ENCODE data around the gene TRPM4. TPM values are rescaled to one million over a fixed set of nuclear protein-coding genes. Genes with fewer than 3 reads are reported as not detected.

TRPM4 gene
- total RNA-seq, 1 donor from 2014 or later: 31.5 TPM

DNA sequence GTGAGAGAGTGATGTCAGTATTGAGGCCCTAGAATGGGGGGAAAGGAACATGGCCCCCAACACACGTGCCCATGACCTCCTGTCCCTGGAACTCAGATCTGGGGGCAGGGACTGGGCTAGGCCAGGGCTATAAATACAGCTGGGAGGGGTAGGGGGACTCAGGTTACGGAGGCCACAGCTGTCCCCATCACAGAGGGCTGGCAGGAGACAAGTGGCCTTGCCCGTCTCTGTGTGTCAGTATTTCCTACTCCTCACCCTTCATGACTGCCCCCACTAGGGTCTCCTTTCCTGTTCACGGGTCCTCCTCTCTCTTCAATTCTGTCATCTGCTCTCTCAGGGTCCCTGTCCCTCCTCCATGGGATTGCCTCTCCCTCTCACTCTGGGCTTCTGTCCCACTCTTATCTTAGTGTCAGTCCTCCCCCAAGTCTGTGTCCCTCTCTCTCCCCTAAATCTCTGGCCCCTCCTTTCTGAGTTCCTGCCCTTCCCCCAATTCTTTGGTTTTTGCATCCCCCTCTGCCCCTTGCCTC lies 1.7 kb upstream of the TRPM4 start:
- peak; percentile 65 for DNase-seq
- H3K27ac ChIP-seq (replicated peaks): peak overlapping the region; percentile 95
- H3K9me3 ChIP-seq (replicated peaks): no peaks in the 10 kb centered on the region
- intact Hi-C loops (cut with micrococcal nuclease): no loop called here
- H3K4me3 ChIP-seq: peak overlapping the region; percentile 80
- no peaks in the 10 kb centered on the region for H3K36me3 ChIP-seq
- TF ChIP-seq, protein P1, sequence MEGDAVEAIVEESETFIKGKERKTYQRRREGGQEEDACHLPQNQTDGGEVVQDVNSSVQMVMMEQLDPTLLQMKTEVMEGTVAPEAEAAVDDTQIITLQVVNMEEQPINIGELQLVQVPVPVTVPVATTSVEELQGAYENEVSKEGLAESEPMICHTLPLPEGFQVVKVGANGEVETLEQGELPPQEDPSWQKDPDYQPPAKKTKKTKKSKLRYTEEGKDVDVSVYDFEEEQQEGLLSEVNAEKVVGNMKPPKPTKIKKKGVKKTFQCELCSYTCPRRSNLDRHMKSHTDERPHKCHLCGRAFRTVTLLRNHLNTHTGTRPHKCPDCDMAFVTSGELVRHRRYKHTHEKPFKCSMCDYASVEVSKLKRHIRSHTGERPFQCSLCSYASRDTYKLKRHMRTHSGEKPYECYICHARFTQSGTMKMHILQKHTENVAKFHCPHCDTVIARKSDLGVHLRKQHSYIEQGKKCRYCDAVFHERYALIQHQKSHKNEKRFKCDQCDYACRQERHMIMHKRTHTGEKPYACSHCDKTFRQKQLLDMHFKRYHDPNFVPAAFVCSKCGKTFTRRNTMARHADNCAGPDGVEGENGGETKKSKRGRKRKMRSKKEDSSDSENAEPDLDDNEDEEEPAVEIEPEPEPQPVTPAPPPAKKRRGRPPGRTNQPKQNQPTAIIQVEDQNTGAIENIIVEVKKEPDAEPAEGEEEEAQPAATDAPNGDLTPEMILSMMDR (IDR thresholded peaks at IDR 0.05; ENCODE audit: borderline replicate concordance): no peak
- peaks cover 64% of the 10 kb centered on the region for H3K4me1 ChIP-seq
- no peaks in the 10 kb centered on the region for H3K27me3 ChIP-seq (ENCODE audit: low read depth)

DNA sequence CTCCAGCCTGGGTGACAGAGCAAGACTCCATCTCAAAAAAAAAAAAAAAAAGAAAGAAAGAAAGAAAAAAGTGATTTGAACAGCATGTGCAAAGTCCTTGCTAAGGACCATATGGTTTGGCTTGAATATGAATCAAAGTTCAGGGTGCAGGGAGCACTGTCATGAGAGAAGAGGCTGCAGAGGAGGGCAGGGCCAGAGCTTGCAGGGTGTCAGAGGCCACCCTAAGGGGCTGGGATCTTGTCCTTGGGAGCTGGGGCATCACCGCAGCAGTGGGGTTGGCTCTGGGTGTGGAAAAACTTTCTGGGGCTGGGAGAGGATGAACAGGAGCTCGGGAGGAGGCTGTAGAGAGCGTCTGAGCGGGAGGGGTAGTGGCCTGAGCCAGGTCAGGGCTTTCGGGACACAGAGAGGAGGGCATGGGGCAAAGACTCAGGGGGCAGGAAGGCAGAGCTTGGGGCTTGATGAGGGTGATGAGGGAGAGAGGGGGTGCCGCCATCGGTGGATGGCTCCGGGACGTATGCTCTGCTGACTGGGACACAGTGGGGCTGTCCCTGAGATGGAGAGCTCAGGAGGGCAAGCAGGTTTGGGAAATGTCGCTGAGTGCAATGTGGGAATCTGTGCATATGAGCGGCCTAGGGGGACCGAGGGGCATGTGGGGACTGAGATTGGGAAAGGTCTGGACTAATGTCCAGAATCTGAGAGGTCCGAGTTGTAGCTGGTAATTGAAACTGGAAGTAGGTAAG lies 3.0 kb downstream of the TRPM4 start:
- TF ChIP-seq, protein P1 (IDR thresholded peaks at IDR 0.05; ENCODE audit: borderline replicate concordance): no peak
- no peak for DNase-seq
- Histone ChIP-seq H3K36me3 (no peaks in the 10 kb centered on the region), H3K27me3 (ENCODE audit: low read depth) (no peaks in the 10 kb centered on the region), H3K9me3 (replicated peaks) (no peaks in the 10 kb centered on the region), H3K4me3 (peak overlapping the region; percentile 93), H3K27ac (replicated peaks) (peak overlapping the region; percentile 97), H3K4me1 (peaks cover 62% of the 10 kb centered on the region)
- intact Hi-C loops (cut with micrococcal nuclease): no loop called here

DNA sequence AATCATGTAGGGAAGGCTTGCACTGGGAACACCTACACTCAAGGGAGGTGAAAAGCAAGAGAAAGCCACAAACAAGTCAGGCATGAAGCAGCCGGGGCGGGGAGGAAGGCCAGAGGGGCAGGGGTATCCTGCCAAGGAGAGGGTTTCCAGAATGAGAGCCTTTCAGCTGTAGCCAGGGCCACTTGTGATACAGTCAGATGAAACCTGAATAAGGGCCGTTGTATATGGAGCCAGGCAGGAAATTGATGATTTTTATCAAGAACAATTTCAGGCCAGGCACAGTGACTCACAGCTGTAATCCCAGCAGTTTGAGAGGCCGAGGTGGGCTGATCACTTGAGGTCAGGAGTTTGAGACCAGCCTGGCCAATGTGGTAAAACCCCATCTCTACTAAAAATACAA lies 4.4 kb downstream of the TRPM4 start:
- peak overlapping the region; percentile 52 for H3K27ac ChIP-seq (replicated peaks)
- H3K27me3 ChIP-seq (ENCODE audit: low read depth): no peaks in the 10 kb centered on the region
- H3K9me3 ChIP-seq (replicated peaks): no peaks in the 10 kb centered on the region
- no peak overlapping the region for H3K4me3 ChIP-seq
- intact Hi-C loops (cut with micrococcal nuclease): no loop called here
- DNase-seq: no peak
- no peaks in the 10 kb centered on the region for H3K36me3 ChIP-seq
- peaks cover 68% of the 10 kb centered on the region for H3K4me1 ChIP-seq
- TF ChIP-seq, protein P1 (IDR thresholded peaks at IDR 0.05; ENCODE audit: borderline replicate concordance): no peak

DNA sequence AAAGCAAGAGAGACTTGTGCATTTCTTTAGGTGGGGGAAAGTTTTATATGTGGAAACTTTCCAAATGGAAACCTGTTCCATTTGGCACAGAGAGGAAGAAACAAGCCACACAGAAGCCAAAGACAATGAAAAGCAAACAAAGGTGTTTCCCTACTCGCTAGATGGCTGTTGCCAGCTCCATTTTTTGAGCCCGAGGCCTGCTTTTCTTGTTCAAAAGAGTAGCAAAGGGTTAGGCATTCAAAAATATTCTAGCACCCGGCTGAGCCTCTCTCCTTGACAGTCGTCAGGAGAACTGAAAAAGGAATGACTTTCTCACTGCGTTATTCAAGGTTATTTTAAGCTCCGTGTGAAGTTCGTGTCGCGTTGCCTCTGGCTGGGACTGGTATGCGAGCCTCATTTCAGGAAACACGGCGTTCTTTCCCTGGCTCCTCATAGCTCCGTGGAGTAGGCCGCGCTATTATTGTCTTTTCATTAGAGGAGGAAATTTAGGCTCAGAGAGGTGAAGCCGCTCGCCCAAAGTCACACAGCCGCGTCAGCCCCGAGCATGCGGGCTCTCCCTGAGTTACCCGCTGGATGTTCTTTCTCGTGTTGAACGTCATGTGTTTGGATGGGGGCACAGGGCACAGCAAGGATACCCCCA lies 7.6 kb downstream of the TRPM4 start:
- DNase-seq: peak; percentile 44
- H3K36me3 ChIP-seq: peaks cover 24% of the 10 kb centered on the region
- intact Hi-C loops (cut with micrococcal nuclease): no loop called here
- peak overlapping the region; percentile 36 for H3K4me3 ChIP-seq
- no peaks in the 10 kb centered on the region for H3K9me3 ChIP-seq (replicated peaks)
- H3K27ac ChIP-seq (replicated peaks): peak overlapping the region; percentile 93
- H3K4me1 ChIP-seq: peaks cover 38% of the 10 kb centered on the region
- TF ChIP-seq, protein P1 (IDR thresholded peaks at IDR 0.05; ENCODE audit: borderline replicate concordance): no peak
- no peaks in the 10 kb centered on the region for H3K27me3 ChIP-seq (ENCODE audit: low read depth)

- peak overlapping the region; percentile 93 for H3K27ac ChIP-seq (replicated peaks)
- H3K36me3 ChIP-seq: peaks cover 30% of the 10 kb centered on the region
- TF ChIP-seq, protein P1 (IDR thresholded peaks at IDR 0.05; ENCODE audit: borderline replicate concordance): no peak
- H3K9me3 ChIP-seq (replicated peaks): no peaks in the 10 kb centered on the region
- H3K4me3 ChIP-seq: peak overlapping the region; percentile 36
- intact Hi-C loops (cut with micrococcal nuclease): no loop called here
- H3K27me3 ChIP-seq (ENCODE audit: low read depth): no peaks in the 10 kb centered on the region
- no peak for DNase-seq
- H3K4me1 ChIP-seq: peaks cover 31% of the 10 kb centered on the region
These were observed 8.3 kb downstream of the TRPM4 start for GRCh38 chr19:49165865-49166301.

Measured in left ventricle myocardium inferior (tissue), 1 donor.